ENCODE measurements around the gene STK32A.

The STK32A gene

GRCh38 chr5:147393874-147394672 lies 159.2 kb downstream of the STK32A start:
- DNase-seq (no peak), ATAC-seq (ENCODE audit: insufficient read depth, low read depth) (no peak)
- no peak for TF ChIP-seq EZH2 (IDR thresholded peaks at IDR 0.05; ENCODE audit: borderline replicate concordance, low read depth, low read length, severe bottlenecking)
- no peak for TF ChIP-seq CTCF (IDR thresholded peaks at IDR 0.05; ENCODE audit: borderline replicate concordance, extremely low read depth, low read length, poor library complexity, severe bottlenecking)
- no peak overlapping the region for H3K4me3 ChIP-seq (ENCODE audit: low read depth in 1 of 2, low read length in 2 of 2)
- H3K9me3 ChIP-seq (ENCODE audit: insufficient read depth, low read length, severe bottlenecking): no peaks in the 10 kb centered on the region
- H3K36me3 ChIP-seq (ENCODE audit: insufficient read depth, low read length): no peaks in the 10 kb centered on the region
- no peaks in the 10 kb centered on the region for H3K27me3 ChIP-seq (ENCODE audit: insufficient read depth, low read length, poor library complexity)
- no peak overlapping the region for H3K9ac ChIP-seq (ENCODE audit: low read depth, low read length)
- H3K4me2 ChIP-seq (ENCODE audit: insufficient read depth, low read length): no peak overlapping the region
- no peaks in the 10 kb centered on the region for H4K20me1 ChIP-seq (ENCODE audit: insufficient read depth, low read length)
- H3K79me2 ChIP-seq (ENCODE audit: insufficient read depth, low read length): no peaks in the 10 kb centered on the region
- H2AFZ ChIP-seq (ENCODE audit: low read depth, low read length): no peak overlapping the region
- no peaks in the 10 kb centered on the region for H3K4me1 ChIP-seq (ENCODE audit: insufficient read depth, low read length)
- no peak overlapping the region for H3K27ac ChIP-seq (ENCODE audit: low read length)

- no peak overlapping the region for H3K9ac ChIP-seq (ENCODE audit: low read depth, low read length)
- H3K27me3 ChIP-seq (ENCODE audit: insufficient read depth, low read length, poor library complexity): no peaks in the 10 kb centered on the region
- DNase-seq (no peak), ATAC-seq (ENCODE audit: insufficient read depth, low read depth) (no peak)
- no peaks in the 10 kb centered on the region for H4K20me1 ChIP-seq (ENCODE audit: insufficient read depth, low read length)
- no peak for TF ChIP-seq CTCF (IDR thresholded peaks at IDR 0.05; ENCODE audit: borderline replicate concordance, extremely low read depth, low read length, poor library complexity, severe bottlenecking)
- no peak for TF ChIP-seq EZH2 (IDR thresholded peaks at IDR 0.05; ENCODE audit: borderline replicate concordance, low read depth, low read length, severe bottlenecking)
- no peaks in the 10 kb centered on the region for H3K36me3 ChIP-seq (ENCODE audit: insufficient read depth, low read length)
- H3K9me3 ChIP-seq (ENCODE audit: insufficient read depth, low read length, severe bottlenecking): no peaks in the 10 kb centered on the region
- H3K4me2 ChIP-seq (ENCODE audit: insufficient read depth, low read length): no peak overlapping the region
- H3K4me3 ChIP-seq (ENCODE audit: low read depth in 1 of 2, low read length in 2 of 2): no peak overlapping the region
- no peaks in the 10 kb centered on the region for H3K79me2 ChIP-seq (ENCODE audit: insufficient read depth, low read length)
- H2AFZ ChIP-seq (ENCODE audit: low read depth, low read length): no peak overlapping the region
- no peak overlapping the region for H3K27ac ChIP-seq (ENCODE audit: low read length)
- no peaks in the 10 kb centered on the region for H3K4me1 ChIP-seq (ENCODE audit: insufficient read depth, low read length)
Observed at GRCh38 chr5:147396070-147396823, 161.4 kb downstream of the STK32A start.

GRCh38 chr5:147397616-147398015 lies 162.8 kb downstream of the STK32A start:
- no peak overlapping the region for H2AFZ ChIP-seq (ENCODE audit: low read depth, low read length)
- no peak for DNase-seq
- no peaks in the 10 kb centered on the region for H3K36me3 ChIP-seq (ENCODE audit: insufficient read depth, low read length)
- no peaks in the 10 kb centered on the region for H4K20me1 ChIP-seq (ENCODE audit: insufficient read depth, low read length)
- no peak overlapping the region for H3K27ac ChIP-seq (ENCODE audit: low read length)
- H3K4me2 ChIP-seq (ENCODE audit: insufficient read depth, low read length): no peak overlapping the region
- no peak for ATAC-seq (ENCODE audit: insufficient read depth, low read depth)
- H3K4me3 ChIP-seq (ENCODE audit: low read depth in 1 of 2, low read length in 2 of 2): no peak overlapping the region
- H3K4me1 ChIP-seq (ENCODE audit: insufficient read depth, low read length): no peaks in the 10 kb centered on the region
- H3K9me3 ChIP-seq (ENCODE audit: insufficient read depth, low read length, severe bottlenecking): no peaks in the 10 kb centered on the region
- no peaks in the 10 kb centered on the region for H3K27me3 ChIP-seq (ENCODE audit: insufficient read depth, low read length, poor library complexity)
- no peaks in the 10 kb centered on the region for H3K79me2 ChIP-seq (ENCODE audit: insufficient read depth, low read length)
- TF ChIP-seq EZH2 (IDR thresholded peaks at IDR 0.05; ENCODE audit: borderline replicate concordance, low read depth, low read length, severe bottlenecking): no peak
- TF ChIP-seq CTCF (IDR thresholded peaks at IDR 0.05; ENCODE audit: borderline replicate concordance, extremely low read depth, low read length, poor library complexity, severe bottlenecking): no peak
- H3K9ac ChIP-seq (ENCODE audit: low read depth, low read length): no peak overlapping the region

Measured in DND-41 (cell line).